ENCODE data around the gene RHBDL1. TPM values are rescaled to one million over a fixed set of nuclear protein-coding genes. Genes with fewer than 3 reads are reported as not detected.

Gene RHBDL1
- total and polyA plus RNA-seq, 9 of the 15 experiments (the other 6 are each of a cell fraction or from before 2014, with no cell fraction given): 0.03 to 5.6 (median 1.3) TPM; not detected in 1

GRCh38 chr16:660459-661183 lies 14.8 kb upstream of the RHBDL1 start (continued):
- TF ChIP-seq NCOA4 (IDR thresholded peaks at IDR 0.05; ENCODE audit: partially characterized antibody): no peak
- no peak for TF ChIP-seq ZFP91 (CRISPR knock-in tag; IDR thresholded peaks at IDR 0.05)
- TF ChIP-seq HMGN3 (IDR thresholded peaks at IDR 0.05; ENCODE audit: borderline replicate concordance, extremely low read depth, insufficient read length, low read depth, low read length): peak; percentile 54
- no peak for TF ChIP-seq NCOA2 (IDR thresholded peaks at IDR 0.05; ENCODE audit: partially characterized antibody in 2 of 2)
- TF ChIP-seq EP300 (IDR thresholded peaks at IDR 0.05; ENCODE audit: low read length): 0 out of 2 replicates have a peak, but pooled peaks have one; percentile 9
- peak; percentile 12; the same call in 1 of the 2 replicates for TF ChIP-seq ESRRA (IDR thresholded peaks at IDR 0.05; ENCODE audit: borderline replicate concordance, low read depth)
- no peak for TF ChIP-seq ZNF311 (CRISPR knock-in tag; IDR thresholded peaks at IDR 0.05)
- peak; percentile 51; the same call in 1 of the 2 replicates for TF ChIP-seq ETS1 (conservative IDR thresholded peaks at IDR 0.05; ENCODE audit: control insufficient read depth, low read depth, low read length)
- TF ChIP-seq ZBTB2 (IDR thresholded peaks at IDR 0.05): peak; percentile 76; the same call in 1 of the 2 replicates
- TF ChIP-seq CXXC5 (CRISPR knock-in tag; IDR thresholded peaks at IDR 0.05): peak; percentile 47
- peak; percentile 84 for TF ChIP-seq ZNF740 (CRISPR knock-in tag; IDR thresholded peaks at IDR 0.05)
- peak in 1 of 2 experiments; percentile 94; a peak in 2 of 4 replicates for TF ChIP-seq ZNF740 (tag; IDR thresholded peaks at IDR 0.05)
- peak; percentile 49 for TF ChIP-seq HCFC1 (IDR thresholded peaks at IDR 0.05; ENCODE audit: low read depth, low read length)
- peak; percentile 60; the same call in 1 of the 2 replicates for TF ChIP-seq L3MBTL2 (IDR thresholded peaks at IDR 0.05)
- TF ChIP-seq ZNF143 (CRISPR knock-in tag; IDR thresholded peaks at IDR 0.05): no peak
- no peak for TF ChIP-seq ILK (tag; IDR thresholded peaks at IDR 0.05; ENCODE audit: borderline replicate concordance, low read depth)
- TF ChIP-seq ATF2 (CRISPR knock-in tag; IDR thresholded peaks at IDR 0.05): no peak
- no peak for TF ChIP-seq ARID3B (CRISPR knock-in tag; IDR thresholded peaks at IDR 0.05; ENCODE audit: borderline replicate concordance)

Measured in K562 (cell line).